SU-DHL-6 (cell line): ENCODE results near the gene FRMD8.

ENCODE experiments used
- EZH2phosphoT487 ChIP-seq: fragments of 200-600 bp; sonication (generic), shearing (Covaris generic); conservative IDR thresholded peaks from 2 replicates; pipeline ENCODE4 v1.6.1; 2018; ENCODE audit warnings: mild to moderate bottlenecking, antibody characterized with exemption, low read length, moderate library complexity, mixed read lengths
- TF ChIP-seq, protein P1 (sequence below): fragments of 200-600 bp; sonication (generic); IDR thresholded peaks from one replicate; pipeline ENCODE4 v1.5.1; 2017; ENCODE audit warnings: antibody characterized with exemption, mild to moderate bottlenecking, low read length, moderate library complexity; ENCODE audit not compliant: insufficient read depth, poor library complexity, severe bottlenecking

DNA sequence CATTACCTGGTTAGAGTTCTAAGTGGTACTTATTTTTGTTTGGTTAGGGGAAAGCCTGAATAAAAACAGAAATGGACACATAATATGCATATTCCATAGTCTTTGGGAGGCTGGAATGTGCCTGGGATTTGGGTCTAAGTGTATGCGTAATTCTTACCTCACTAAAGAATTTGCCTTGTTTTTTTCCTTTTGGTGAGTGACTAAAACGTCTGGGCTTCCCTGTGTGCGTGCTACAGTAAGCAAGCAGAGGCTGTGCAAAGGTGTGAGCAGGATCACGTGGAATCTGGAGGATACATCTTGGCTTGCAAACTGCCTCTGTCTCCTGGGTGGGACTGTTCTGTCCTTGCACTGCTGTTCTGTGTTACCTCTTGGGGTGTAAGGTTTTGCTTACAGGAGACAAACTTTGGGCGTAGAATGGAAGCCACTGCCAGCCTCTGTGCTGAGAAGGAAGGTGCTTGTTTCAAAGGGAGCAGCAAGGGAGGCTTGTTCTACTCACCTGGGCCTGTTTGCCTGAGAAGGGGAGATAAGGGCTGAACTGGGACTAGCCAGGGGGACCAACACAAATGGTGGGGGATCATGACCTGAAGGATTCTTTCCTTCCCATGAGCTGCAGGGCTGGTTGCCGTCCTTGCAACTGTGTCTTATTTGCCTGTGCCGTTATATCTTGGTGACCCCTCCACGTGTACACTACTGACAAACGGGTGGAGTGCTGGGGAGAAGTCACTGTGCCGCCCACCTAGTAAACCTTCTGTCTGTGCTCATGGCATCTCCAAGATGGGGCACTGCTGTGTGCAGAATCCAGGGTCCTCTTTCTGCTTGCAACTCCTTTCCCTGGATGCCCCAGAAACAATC, 40.6 kb downstream of the FRMD8 start:
- TF ChIP-seq, protein P1, sequence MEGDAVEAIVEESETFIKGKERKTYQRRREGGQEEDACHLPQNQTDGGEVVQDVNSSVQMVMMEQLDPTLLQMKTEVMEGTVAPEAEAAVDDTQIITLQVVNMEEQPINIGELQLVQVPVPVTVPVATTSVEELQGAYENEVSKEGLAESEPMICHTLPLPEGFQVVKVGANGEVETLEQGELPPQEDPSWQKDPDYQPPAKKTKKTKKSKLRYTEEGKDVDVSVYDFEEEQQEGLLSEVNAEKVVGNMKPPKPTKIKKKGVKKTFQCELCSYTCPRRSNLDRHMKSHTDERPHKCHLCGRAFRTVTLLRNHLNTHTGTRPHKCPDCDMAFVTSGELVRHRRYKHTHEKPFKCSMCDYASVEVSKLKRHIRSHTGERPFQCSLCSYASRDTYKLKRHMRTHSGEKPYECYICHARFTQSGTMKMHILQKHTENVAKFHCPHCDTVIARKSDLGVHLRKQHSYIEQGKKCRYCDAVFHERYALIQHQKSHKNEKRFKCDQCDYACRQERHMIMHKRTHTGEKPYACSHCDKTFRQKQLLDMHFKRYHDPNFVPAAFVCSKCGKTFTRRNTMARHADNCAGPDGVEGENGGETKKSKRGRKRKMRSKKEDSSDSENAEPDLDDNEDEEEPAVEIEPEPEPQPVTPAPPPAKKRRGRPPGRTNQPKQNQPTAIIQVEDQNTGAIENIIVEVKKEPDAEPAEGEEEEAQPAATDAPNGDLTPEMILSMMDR: no peak
- TF ChIP-seq EZH2phosphoT487: no peak
